Skeletal muscle satellite cell (primary cell): Measurements from ENCODE around the gene NR4A1.

Experiments
- H3K27me3 ChIP-seq: 2 replicates; pipeline ENCODE4 v1.7.0; 2013; ENCODE audit warnings: low read length; ENCODE audit not compliant: control insufficient read depth, insufficient read depth
- H3K36me3 ChIP-seq: 2 replicates; pipeline ENCODE4 v1.7.0; 2013; ENCODE audit warnings: mild to moderate bottlenecking, control low read depth, low read length; ENCODE audit not compliant: insufficient read depth
- H3K4me1 ChIP-seq: 2 replicates; pipeline ENCODE4 v1.7.0; 2013; ENCODE audit warnings: low read length; ENCODE audit not compliant: control insufficient read depth, insufficient read depth
- H3K4me2 ChIP-seq: 2 replicates; pipeline ENCODE4 v1.7.0; 2013; ENCODE audit warnings: mild to moderate bottlenecking, low read length
- H3K4me3 ChIP-seq: 2 replicates; pipeline ENCODE4 v1.7.0; 2013; ENCODE audit warnings: low read length
- H3K9ac ChIP-seq: 2 replicates; pipeline ENCODE4 v1.7.0; 2013; ENCODE audit warnings: mild to moderate bottlenecking, low read depth, low read length, moderate library complexity
- H3K9me3 ChIP-seq: replicated peaks from 2 replicates; pipeline ENCODE4 v1.7.0; 2013; ENCODE audit warnings: mild to moderate bottlenecking, control low read depth, low read length

NR4A1 gene

GRCh38 chr12:52049286-52049685 is 2.0 kb upstream of the NR4A1 start:
- H3K9ac ChIP-seq, result no peak overlapping the region
- no peak overlapping the region for H3K4me3 ChIP-seq
- H3K36me3 ChIP-seq, result no peaks in the 10 kb centered on the region
- H3K27me3 ChIP-seq, result no peaks in the 10 kb centered on the region
- H3K4me1 ChIP-seq, result peaks cover 31% of the 10 kb centered on the region
- no peak overlapping the region for H3K4me2 ChIP-seq
- no peaks in the 10 kb centered on the region for H3K9me3 ChIP-seq

GRCh38 chr12:52049688-52050087 is 1.6 kb upstream of the NR4A1 start:
- no peak overlapping the region for H3K4me2 ChIP-seq
- H3K36me3 ChIP-seq, result peaks cover 1% of the 10 kb centered on the region
- H3K4me1 ChIP-seq, result peaks cover 27% of the 10 kb centered on the region
- H3K9me3 ChIP-seq, result no peaks in the 10 kb centered on the region
- no peaks in the 10 kb centered on the region for H3K27me3 ChIP-seq
- H3K9ac ChIP-seq, result peak overlapping the region; percentile 98
- H3K4me3 ChIP-seq, result no peak overlapping the region

DNA sequence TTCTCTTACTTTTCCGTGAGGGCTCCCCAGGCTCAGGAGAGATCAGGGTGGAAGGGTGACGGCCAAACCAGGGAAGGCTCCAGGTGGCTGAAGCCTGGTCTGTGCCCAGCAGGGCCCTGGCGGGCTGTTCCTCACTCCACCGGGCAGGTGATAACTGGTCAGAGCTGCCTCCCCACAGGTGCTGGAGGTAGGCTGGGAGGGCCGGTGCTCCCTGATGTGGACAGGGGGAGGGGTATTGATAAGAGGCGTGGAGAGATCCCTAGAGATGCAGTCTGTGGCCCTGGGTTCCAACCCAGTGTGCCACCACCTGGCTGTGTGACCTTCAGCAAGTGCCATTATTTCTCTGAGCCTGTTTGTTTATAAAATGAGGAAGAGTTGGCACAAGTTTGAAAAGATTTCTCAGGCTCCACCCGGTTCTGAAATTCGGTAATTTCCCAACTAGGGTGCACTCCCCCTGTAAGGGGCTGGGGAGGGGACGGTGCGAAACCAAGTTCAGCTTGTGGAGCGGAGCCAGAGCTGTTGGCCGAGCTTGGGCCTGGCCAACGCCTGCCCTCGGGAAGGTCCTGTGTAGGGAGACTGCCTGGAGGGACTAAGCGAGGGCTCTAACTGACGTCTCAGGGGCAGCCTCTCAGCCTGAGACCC is 1.0 kb upstream of the NR4A1 start:
- Histone ChIP-seq H3K9ac (peak overlapping the region; percentile 98), H3K4me3 (peak overlapping the region; percentile 77), H3K9me3 (no peaks in the 10 kb centered on the region), H3K27me3 (no peaks in the 10 kb centered on the region), H3K4me2 (peak overlapping the region; percentile 98), H3K4me1 (peaks cover 26% of the 10 kb centered on the region), H3K36me3 (peaks cover 6% of the 10 kb centered on the region)

GRCh38 chr12:52052468-52053186 is 1.4 kb downstream of the NR4A1 start:
- Histone ChIP-seq H3K4me3 (peak overlapping the region; percentile 72), H3K4me1 (peaks cover 25% of the 10 kb centered on the region), H3K36me3 (peaks cover 11% of the 10 kb centered on the region), H3K27me3 (no peaks in the 10 kb centered on the region), H3K9ac (peak overlapping the region; percentile 84), H3K4me2 (peak overlapping the region; percentile 83), H3K9me3 (no peaks in the 10 kb centered on the region)

- Histone ChIP-seq H3K9me3 (no peaks in the 10 kb centered on the region), H3K27me3 (no peaks in the 10 kb centered on the region), H3K4me1 (peaks cover 25% of the 10 kb centered on the region), H3K36me3 (peaks cover 11% of the 10 kb centered on the region), H3K4me3 (no peak overlapping the region), H3K4me2 (no peak overlapping the region), H3K9ac (no peak overlapping the region)
Observed at GRCh38 chr12:52053536-52054209, 2.4 kb downstream of the NR4A1 start.

GRCh38 chr12:52054231-52054832 is 3.1 kb downstream of the NR4A1 start:
- peaks cover 25% of the 10 kb centered on the region for H3K4me1 ChIP-seq
- peaks cover 11% of the 10 kb centered on the region for H3K36me3 ChIP-seq
- no peaks in the 10 kb centered on the region for H3K9me3 ChIP-seq
- H3K9ac ChIP-seq, result no peak overlapping the region
- no peak overlapping the region for H3K4me2 ChIP-seq
- H3K4me3 ChIP-seq, result no peak overlapping the region
- no peaks in the 10 kb centered on the region for H3K27me3 ChIP-seq

DNA sequence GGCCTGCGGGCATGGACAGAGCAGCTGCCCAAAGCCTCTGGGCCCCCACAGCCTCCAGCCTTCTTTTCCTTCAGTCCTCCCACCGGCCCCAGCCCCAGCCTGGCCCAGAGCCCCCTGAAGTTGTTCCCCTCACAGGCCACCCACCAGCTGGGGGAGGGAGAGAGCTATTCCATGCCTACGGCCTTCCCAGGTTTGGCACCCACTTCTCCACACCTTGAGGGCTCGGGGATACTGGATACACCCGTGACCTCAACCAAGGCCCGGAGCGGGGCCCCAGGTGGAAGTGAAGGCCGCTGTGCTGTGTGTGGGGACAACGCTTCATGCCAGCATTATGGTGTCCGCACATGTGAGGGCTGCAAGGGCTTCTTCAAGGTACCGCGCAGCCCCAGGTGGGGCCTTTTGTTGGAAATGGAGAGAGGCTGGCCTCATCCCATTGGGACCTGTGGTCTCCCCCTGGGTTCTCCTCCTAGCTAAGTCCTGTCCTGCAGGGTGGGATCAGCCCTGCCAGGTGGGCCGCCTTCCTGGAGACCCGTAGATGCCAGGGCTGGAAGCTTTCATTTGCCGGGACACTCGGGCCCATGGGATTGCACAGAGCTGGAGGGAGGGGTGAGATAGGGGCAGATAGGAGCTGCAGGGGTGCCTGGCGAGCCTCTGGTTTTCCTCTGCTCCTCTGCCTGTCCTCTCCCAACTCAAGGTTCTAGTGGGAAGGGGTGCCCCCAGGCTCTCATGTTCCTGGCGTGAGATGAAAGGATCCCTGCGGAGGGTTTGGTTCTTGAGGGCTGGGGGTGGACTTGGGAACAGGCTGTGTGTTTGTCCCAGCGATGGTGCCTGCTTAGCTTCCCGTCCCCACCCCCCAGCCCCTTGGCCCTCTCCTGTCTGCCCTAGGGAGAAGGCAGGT is 3.8 kb downstream of the NR4A1 start:
- H3K27me3 ChIP-seq, result no peaks in the 10 kb centered on the region
- H3K4me3 ChIP-seq, result no peak overlapping the region
- H3K4me1 ChIP-seq, result peaks cover 21% of the 10 kb centered on the region
- H3K9ac ChIP-seq, result no peak overlapping the region
- peaks cover 11% of the 10 kb centered on the region for H3K36me3 ChIP-seq
- no peak overlapping the region for H3K4me2 ChIP-seq
- H3K9me3 ChIP-seq, result no peaks in the 10 kb centered on the region

DNA sequence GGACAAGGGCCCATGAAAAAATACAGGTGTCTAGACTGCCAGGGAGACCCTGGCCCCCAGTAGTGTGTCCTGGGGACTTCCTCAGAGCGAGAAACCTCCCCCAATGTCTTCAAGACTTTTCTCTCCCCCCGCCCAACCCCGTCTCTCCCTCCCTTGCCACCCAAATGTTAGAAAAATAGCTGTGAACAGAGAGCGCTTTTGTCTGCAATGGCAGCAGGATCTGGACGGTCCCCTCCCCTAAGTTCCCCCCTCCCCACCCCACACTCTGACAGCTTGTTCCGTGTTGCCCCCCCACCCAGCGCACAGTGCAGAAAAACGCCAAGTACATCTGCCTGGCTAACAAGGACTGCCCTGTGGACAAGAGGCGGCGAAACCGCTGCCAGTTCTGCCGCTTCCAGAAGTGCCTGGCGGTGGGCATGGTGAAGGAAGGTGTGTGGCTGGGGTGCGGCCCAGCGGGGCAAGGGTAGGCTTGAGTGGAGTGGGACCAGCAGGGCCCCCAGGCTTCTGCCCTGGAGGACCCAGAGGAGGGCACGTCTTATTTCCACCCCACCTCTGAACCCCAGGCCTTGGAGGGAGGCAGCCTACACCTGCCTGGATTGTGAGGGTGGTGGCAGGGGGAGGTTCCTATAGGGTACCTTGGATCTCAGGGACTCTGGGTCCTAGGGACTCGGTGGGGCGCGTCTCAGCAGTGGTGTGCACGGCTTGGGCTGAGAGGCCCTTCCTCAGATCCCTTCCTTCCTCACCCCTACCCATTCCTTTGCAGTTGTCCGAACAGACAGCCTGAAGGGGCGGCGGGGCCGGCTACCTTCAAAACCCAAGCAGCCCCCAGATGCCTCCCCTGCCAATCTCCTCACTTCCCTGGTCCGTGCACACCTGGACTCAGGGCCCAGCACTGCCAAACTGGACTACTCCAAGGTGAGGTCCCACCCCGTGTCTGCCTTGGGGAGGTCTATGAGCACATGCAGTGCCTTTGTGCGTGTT is 4.8 kb downstream of the NR4A1 start:
- peaks cover 11% of the 10 kb centered on the region for H3K36me3 ChIP-seq

GRCh38 chr12:52056801-52057637 is 5.8 kb downstream of the NR4A1 start:
- Histone ChIP-seq H3K9ac (no peak overlapping the region), H3K4me3 (no peak overlapping the region), H3K4me2 (no peak overlapping the region), H3K9me3 (no peaks in the 10 kb centered on the region), H3K36me3 (peaks cover 11% of the 10 kb centered on the region), H3K4me1 (peaks cover 7% of the 10 kb centered on the region), H3K27me3 (no peaks in the 10 kb centered on the region)

More for the DNA sequence above, 4.8 kb downstream of the NR4A1 start:
- H3K9me3 ChIP-seq, result no peaks in the 10 kb centered on the region
- no peak overlapping the region for H3K9ac ChIP-seq
- H3K4me3 ChIP-seq, result no peak overlapping the region
- peaks cover 13% of the 10 kb centered on the region for H3K4me1 ChIP-seq
- no peak overlapping the region for H3K4me2 ChIP-seq
- no peaks in the 10 kb centered on the region for H3K27me3 ChIP-seq
